ENCODE data around the gene RAB19. TPM values are rescaled to one million over a fixed set of nuclear protein-coding genes. Genes with fewer than 3 reads are reported as not detected.

The RAB19 gene
- total and polyA plus RNA-seq, 2 of the 8 experiments (the other 6 are each of a cell fraction or from before 2014, with no cell fraction given) = 9.8 to 11.0 TPM

- FAIRE-seq = no peak
- no peak overlapping the region for H3K9ac ChIP-seq (replicated peaks in 1 of 4; ENCODE audit: extremely low read depth in 1 of 4, low read depth in 3 of 4, low read length in 3 of 4)
- CTCF ChIA-PET (ENCODE audit: partially characterized antibody) = interaction anchor here (1.4 to 3.2 kb wide), 2 partner anchors 11 to 20 kb away, joined by 5 to 19 read pairs; no protein-coding TSS in a partner anchor
Observed at GRCh38 chr7:140364819-140365218, 39.0 kb upstream of the RAB19 start.

More at GRCh38 chr7:140364819-140365218, 39.0 kb upstream of the RAB19 start:
- H2BK15ac ChIP-seq (ENCODE audit: low read length) = no peak overlapping the region
- no peaks in the 10 kb centered on the region for H4K20me1 ChIP-seq (replicated peaks in 1 of 2; ENCODE audit: control insufficient read depth in 1 of 2, insufficient read depth in 2 of 2, low read length in 2 of 2)
- no peak overlapping the region for H4K5ac ChIP-seq (ENCODE audit: insufficient read length, low read depth, low read length)
- no peak overlapping the region for H3K23ac ChIP-seq (ENCODE audit: insufficient read length)
- TF ChIP-seq CEBPB (IDR thresholded peaks at IDR 0.05; ENCODE audit: low read depth, low read length) = no peak
- TF ChIP-seq E2F6 (IDR thresholded peaks at IDR 0.05) = no peak
- no peak for TF ChIP-seq POLR2AphosphoS5 (IDR thresholded peaks at IDR 0.05; ENCODE audit: low read depth, low read length)
- no peak for TF ChIP-seq RNF2 (IDR thresholded peaks at IDR 0.05; ENCODE audit: borderline replicate concordance, low read depth, low read length, missing control alignments, poor library complexity, severe bottlenecking)
- TF ChIP-seq ZNF274 (IDR thresholded peaks at IDR 0.05; ENCODE audit: borderline replicate concordance, extremely low read depth, low read length) = no peak
- no peak for TF ChIP-seq KDM4A (IDR thresholded peaks at IDR 0.05; ENCODE audit: low read depth, low read length, severe bottlenecking)
- no peak for TF ChIP-seq SP2 (IDR thresholded peaks at IDR 0.05; ENCODE audit: low read length)
- TF ChIP-seq MAFK (IDR thresholded peaks at IDR 0.05; ENCODE audit: low read depth, low read length) = no peak
- no peak overlapping the region for H3K4ac ChIP-seq (replicated peaks; ENCODE audit: insufficient read length, low read depth, low read length)
- no peaks in the 10 kb centered on the region; a peak in 1 of 4 replicates for H3K79me2 ChIP-seq (ENCODE audit: control insufficient read depth in 1 of 2, insufficient read depth in 2 of 2, low read length in 2 of 2)
- no peak overlapping the region for H3K14ac ChIP-seq (ENCODE audit: insufficient read length)
- no peak overlapping the region for H3K18ac ChIP-seq (ENCODE audit: extremely low read depth, low read length)
- H4K8ac ChIP-seq (ENCODE audit: extremely low read depth, insufficient read depth, low read length) = no peak overlapping the region
- no peak overlapping the region for H2BK120ac ChIP-seq (replicated peaks; ENCODE audit: low read depth, low read length)
- peaks cover 0 to 4% (median under 1%) of the 10 kb centered on the region in 4 experiments; a peak in 3 of 7 replicates for H3K4me1 ChIP-seq (replicated peaks in 1 of 4; ENCODE audit: control insufficient read depth in 3 of 4, insufficient read depth in 4 of 4, low read length in 3 of 4)
- WGBS, 2 experiments (ENCODE audit: extremely low coverage in 1 of 2, insufficient coverage in 1 of 2, insufficient read length in 1 of 2, insufficient replicate concordance in 2 of 2, low coverage in 1 of 2, low lambda C conversion rate in 2 of 2, missing lambda C conversion rate in 1 of 2) = 99% methylated on average over 3 of the region's 3 CpGs; no CpG with 5 or more reads in 1 of the 2 experiments
- H3K56ac ChIP-seq (replicated peaks; ENCODE audit: insufficient read length, low read depth, low read length) = no peak overlapping the region
- no peak overlapping the region for H2AFZ ChIP-seq (ENCODE audit: low read length)
- no peak overlapping the region for H4K91ac ChIP-seq (replicated peaks; ENCODE audit: insufficient read length, low read length)
- no peaks in the 10 kb centered on the region for H3K79me1 ChIP-seq (ENCODE audit: low read depth, low read length)
- H2BK20ac ChIP-seq (ENCODE audit: low read length) = no peak overlapping the region
- no peaks in the 10 kb centered on the region for H3K23me2 ChIP-seq (ENCODE audit: low read depth, low read length)
- no peak overlapping the region for H3K4me2 ChIP-seq (ENCODE audit: insufficient read depth in 1 of 2, low read depth in 2 of 2, low read length in 2 of 2)
- DNase-seq (ENCODE audit: low read depth in 1 of 2, low spot score in 2 of 2) = no peak
- no peaks in the 10 kb centered on the region for H3K9me3 ChIP-seq (ENCODE audit: insufficient read depth in 2 of 2, low read depth in 1 of 2, low read length in 1 of 2)
- H2BK5ac ChIP-seq (ENCODE audit: low read depth, low read length) = no peak overlapping the region
- no peaks in the 10 kb centered on the region for H3K27me3 ChIP-seq (replicated peaks in 1 of 4; ENCODE audit: control insufficient read depth in 3 of 4, extremely low read depth in 1 of 4, insufficient read depth in 3 of 4, low read length in 3 of 4)
- no peak overlapping the region for H2BK12ac ChIP-seq (ENCODE audit: low read depth, low read length)
- no peak overlapping the region for H2AK5ac ChIP-seq (ENCODE audit: low read depth, low read length)
- H3K36me3 ChIP-seq (ENCODE audit: control insufficient read depth in 2 of 4, insufficient read depth in 4 of 4, low read length in 3 of 4) = peaks cover 0 to 33% (median 5%) of the 10 kb centered on the region in 4 experiments; a peak in 3 of 8 replicates
- no peak overlapping the region for H3K27ac ChIP-seq (ENCODE audit: low read depth, low read length)
- H3K4me3 ChIP-seq (ENCODE audit: extremely low read depth in 1 of 4, insufficient read depth in 2 of 4, low read depth in 3 of 4, low read length in 4 of 4) = no peak overlapping the region
- POLR2A ChIA-PET (ENCODE audit: partially characterized antibody) = no interaction called here

All from H1 (cell line).